ENCODE measurements around the gene ITPKB.

ITPKB gene

GRCh38 chr1:226665505-226666163 is 73.4 kb downstream of the ITPKB start:
- no peak for DNase-seq (ENCODE audit: low spot score)

- no peak for DNase-seq (ENCODE audit: low spot score)
Measured at GRCh38 chr1:226664413-226665101, 74.5 kb downstream of the ITPKB start.

- no peak for DNase-seq (ENCODE audit: low spot score)
Measured at GRCh38 chr1:226663327-226663704, 75.8 kb downstream of the ITPKB start.

- DNase-seq (ENCODE audit: low spot score) = peak; percentile 88
Measured at GRCh38 chr1:226662642-226663326, 76.3 kb downstream of the ITPKB start.

- no peak for DNase-seq (ENCODE audit: low spot score)
Measured at GRCh38 chr1:226661965-226662364, 77.1 kb downstream of the ITPKB start.

GRCh38 chr1:226661271-226661670 is 77.8 kb downstream of the ITPKB start:
- no peak for DNase-seq (ENCODE audit: low spot score)

GRCh38 chr1:226660410-226661182 is 78.5 kb downstream of the ITPKB start:
- peak; percentile 51 for DNase-seq (ENCODE audit: low spot score)

GRCh38 chr1:226659641-226660040 is 79.4 kb downstream of the ITPKB start:
- DNase-seq (ENCODE audit: low spot score) = no peak

GRCh38 chr1:226659136-226659535 is 79.9 kb downstream of the ITPKB start:
- DNase-seq (ENCODE audit: low spot score) = no peak

GRCh38 chr1:226658546-226659125 is 80.4 kb downstream of the ITPKB start:
- no peak for DNase-seq (ENCODE audit: low spot score)

- DNase-seq (ENCODE audit: low spot score) = peak; percentile 89
Measured at GRCh38 chr1:226657895-226658545, 81.1 kb downstream of the ITPKB start.

- no peak for DNase-seq (ENCODE audit: low spot score)
Measured at GRCh38 chr1:226656601-226657277, 82.3 kb downstream of the ITPKB start.

GRCh38 chr1:226656201-226656600 is 82.9 kb downstream of the ITPKB start:
- no peak for DNase-seq (ENCODE audit: low spot score)

GRCh38 chr1:226655251-226656163 is 83.6 kb downstream of the ITPKB start:
- DNase-seq (ENCODE audit: low spot score) = peak; percentile 51

GRCh38 chr1:226654668-226655055 is 84.4 kb downstream of the ITPKB start:
- no peak for DNase-seq (ENCODE audit: low spot score)

GRCh38 chr1:226654046-226654667 is 84.9 kb downstream of the ITPKB start:
- DNase-seq (ENCODE audit: low spot score) = no peak

GRCh38 chr1:226653311-226653921 is 85.7 kb downstream of the ITPKB start:
- no peak for DNase-seq (ENCODE audit: low spot score)

GRCh38 chr1:226652613-226653012 is 86.5 kb downstream of the ITPKB start:
- DNase-seq (ENCODE audit: low spot score) = no peak

GRCh38 chr1:226651732-226652105 is 87.4 kb downstream of the ITPKB start:
- DNase-seq (ENCODE audit: low spot score) = no peak
